NOMO-1 treated with dmso at 0.1 percent for 144 hours (cell line): ENCODE data around the gene ASRGL1.

Experiments used
- DNase-seq: peaks from one replicate; lab custom pipeline; 2025; ENCODE audit not compliant: unreplicated experiment; lab: John Stamatoyannopoulos, UW

ASRGL1 gene

GRCh38 chr11:62411524-62411923 is 74.3 kb downstream of the ASRGL1 start:
- no peak for DNase-seq

GRCh38 chr11:62413060-62413696 is 75.9 kb downstream of the ASRGL1 start:
- DNase-seq = no peak

- DNase-seq = no peak
These were observed 79.3 kb downstream of the ASRGL1 start for GRCh38 chr11:62416596-62416995.

- no peak for DNase-seq
These were observed 80.9 kb downstream of the ASRGL1 start for GRCh38 chr11:62418136-62418535.

GRCh38 chr11:62418733-62419132 is 81.5 kb downstream of the ASRGL1 start, which contains the start of gene SCGB1A1:
Gene SCGB1A1, plus strand, starts transcription at chr11:62419033. Its CDS starts 63 bp downstream, at chr11:62419096.
- DNase-seq = no peak

GRCh38 chr11:62419314-62419929 is 82.2 kb downstream of the ASRGL1 start:
- DNase-seq = no peak

- DNase-seq = no peak
These were observed 82.7 kb downstream of the ASRGL1 start for GRCh38 chr11:62419943-62420342.

GRCh38 chr11:62420882-62421281 is 83.6 kb downstream of the ASRGL1 start:
- no peak for DNase-seq

- no peak for DNase-seq
These were observed 84.7 kb downstream of the ASRGL1 start for GRCh38 chr11:62421996-62422395.

GRCh38 chr11:62423012-62423411 is 85.8 kb downstream of the ASRGL1 start:
- no peak for DNase-seq

- peak; percentile 86 for DNase-seq
These were observed 90.5 kb downstream of the ASRGL1 start for GRCh38 chr11:62427630-62428233.

- DNase-seq = no peak
These were observed 91.8 kb downstream of the ASRGL1 start for GRCh38 chr11:62428871-62429560.

GRCh38 chr11:62430425-62430824 is 93.2 kb downstream of the ASRGL1 start:
- no peak for DNase-seq

GRCh38 chr11:62431171-62431901 is 94.1 kb downstream of the ASRGL1 start:
- DNase-seq = no peak

GRCh38 chr11:62432695-62433094 is 95.4 kb downstream of the ASRGL1 start:
- DNase-seq = no peak

- no peak for DNase-seq
These were observed 96.1 kb downstream of the ASRGL1 start for GRCh38 chr11:62433141-62433903.

GRCh38 chr11:62433904-62434276 is 96.6 kb downstream of the ASRGL1 start:
- peak; percentile 49 for DNase-seq

GRCh38 chr11:62435846-62436660 is 98.8 kb downstream of the ASRGL1 start:
- DNase-seq = peak; percentile 65

- no peak for DNase-seq
These were observed 100.4 kb downstream of the ASRGL1 start for GRCh38 chr11:62437616-62438015.

GRCh38 chr11:62438641-62439040 is 101.4 kb downstream of the ASRGL1 start:
- DNase-seq = no peak
